Myocyte (in vitro differentiated cells): ENCODE results near the gene BAG2. TPM values are rescaled to one million over a fixed set of nuclear protein-coding genes. Genes with fewer than 3 reads are reported as not detected.
A peak's percentile ranks its signal among the peaks of the same experiment; 100 is the strongest.

Experiments
- DNase-seq: peaks from one replicate; pipeline ENCODE4 v3.0.0-alpha.2; 2012; ENCODE audit warnings: low read depth
- total RNA-seq: library from RNA; depleted of rRNA; stranded (reverse); fragments of >200 nt; gene quantifications from 2 replicates; pipeline ENCODE4 v1.2.3, GENCODE V29; 2014

BAG2 gene
- total RNA-seq, 1 donor from 2014 or later, result 50.5 TPM

GRCh38 chr6:57221191-57221935 lies 49.2 kb downstream of the BAG2 start:
- peak; percentile 62 for DNase-seq

GRCh38 chr6:57221936-57222742 lies 50.0 kb downstream of the BAG2 start, which contains the start of gene RAB23:
TSS of gene RAB23 (minus strand) at chr6:57222307. CDS start at chr6:57210380, 11,927 bp downstream.
- peak; percentile 89 for DNase-seq

GRCh38 chr6:57222743-57223077 lies 50.6 kb downstream of the BAG2 start:
- no peak for DNase-seq

- no peak for DNase-seq
Observed at GRCh38 chr6:57224769-57225515, 52.8 kb downstream of the BAG2 start.

- DNase-seq, result no peak
Observed at GRCh38 chr6:57226221-57226620, 54.1 kb downstream of the BAG2 start.

Other genes starting within 250 kb of the BAG2 start
- gene BEND6, start 217.2 kb upstream of the BAG2 start, total RNA-seq, result 8.6 and 12.0 TPM in 2 replicates
- gene KIAA1586, start 125.6 kb upstream of the BAG2 start, total RNA-seq, result 13.7 and 17.4 TPM in 2 replicates
- 56.7 and 57.3 TPM in 2 replicates for gene ZNF451, start 82.1 kb upstream of the BAG2 start, total RNA-seq
- gene RAB23, start 50.0 kb downstream of the BAG2 start, total RNA-seq, result 52.8 and 56.1 TPM in 2 replicates
- gene PRIM2, start 145.3 kb downstream of the BAG2 start, total RNA-seq, result 12.4 and 15.8 TPM in 2 replicates